HG03135 (cell line): ENCODE data around the gene HNF4A.

Experiments
- ATAC-seq: cut with Tn5 transposase; IDR thresholded peaks from one replicate; pipeline ENCODE4 v1.9.1; 2021; ENCODE audit warnings: mild to moderate bottlenecking, moderate library complexity; ENCODE audit not compliant: unreplicated experiment

The HNF4A gene

DNA sequence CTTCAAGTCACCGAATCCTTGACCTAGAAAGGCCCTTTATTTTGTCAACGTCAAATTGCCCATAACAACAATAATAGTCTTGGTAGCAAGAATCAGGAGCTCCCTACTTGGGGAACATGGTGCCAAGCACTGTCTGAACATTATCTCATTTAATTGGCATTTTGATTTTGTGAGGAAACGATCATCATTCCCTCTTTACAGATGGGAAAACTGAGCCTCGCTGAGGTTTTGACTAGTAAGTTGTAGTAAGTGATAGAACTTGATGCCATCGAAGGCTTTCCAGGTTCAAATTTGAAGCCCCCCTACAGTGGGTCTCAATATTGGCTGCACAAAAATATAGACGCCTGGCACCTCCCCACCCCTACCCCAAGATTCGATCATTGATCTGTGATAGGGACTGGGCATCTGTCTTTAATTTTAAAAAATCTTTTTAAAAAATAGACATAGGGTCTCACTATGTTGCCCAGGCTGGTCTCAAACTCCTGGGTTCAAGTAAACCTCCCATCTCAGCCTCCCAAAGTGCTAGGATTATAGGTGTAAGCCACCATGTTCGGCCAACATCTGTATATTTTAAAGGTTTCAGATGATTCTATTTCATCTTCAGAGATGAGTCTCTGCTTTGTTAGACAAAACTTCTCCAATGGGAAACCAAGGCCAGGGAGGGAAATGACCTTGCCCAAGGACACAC is 36.7 kb downstream of the HNF4A start:
- no peak for ATAC-seq

DNA sequence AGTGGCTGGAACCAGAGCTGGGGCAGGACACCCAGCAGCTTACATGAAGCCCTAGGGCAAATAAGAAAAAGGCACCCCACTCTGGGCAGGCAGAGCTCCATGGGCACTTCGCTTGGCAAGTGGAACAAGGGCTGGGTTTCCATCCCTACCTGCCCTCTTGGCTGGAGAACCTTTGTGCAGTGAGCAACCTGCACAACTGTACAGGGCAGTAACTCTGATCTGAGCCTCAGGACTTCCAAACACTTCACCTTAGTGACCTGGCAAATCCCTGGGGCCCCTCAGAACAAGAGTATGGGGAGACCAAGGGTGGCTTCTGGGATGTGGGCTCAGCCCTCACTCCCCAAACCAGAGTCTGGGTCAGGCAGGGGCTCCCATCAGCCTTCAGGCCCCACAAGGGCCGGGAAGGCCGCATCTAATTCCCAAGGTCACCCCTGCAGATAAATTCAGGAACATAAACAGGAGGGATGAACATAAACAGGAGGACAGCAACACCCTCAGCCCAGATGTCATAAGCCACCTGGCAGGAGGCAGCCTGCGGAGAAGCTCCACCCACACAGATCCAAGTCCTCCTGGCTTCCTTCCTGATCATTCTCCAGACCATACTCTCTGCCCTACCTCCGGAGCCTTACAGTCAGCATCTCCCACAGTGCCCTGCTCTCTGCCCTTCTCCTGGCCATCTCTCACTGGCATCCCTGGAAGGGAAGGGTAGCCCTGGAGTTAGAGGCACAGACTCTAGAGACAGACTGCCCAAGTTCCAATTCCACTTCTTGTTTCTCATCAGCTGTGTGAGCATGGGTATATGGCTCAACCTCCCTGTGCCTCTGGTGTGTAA is 37.5 kb downstream of the HNF4A start:
- no peak for ATAC-seq

DNA sequence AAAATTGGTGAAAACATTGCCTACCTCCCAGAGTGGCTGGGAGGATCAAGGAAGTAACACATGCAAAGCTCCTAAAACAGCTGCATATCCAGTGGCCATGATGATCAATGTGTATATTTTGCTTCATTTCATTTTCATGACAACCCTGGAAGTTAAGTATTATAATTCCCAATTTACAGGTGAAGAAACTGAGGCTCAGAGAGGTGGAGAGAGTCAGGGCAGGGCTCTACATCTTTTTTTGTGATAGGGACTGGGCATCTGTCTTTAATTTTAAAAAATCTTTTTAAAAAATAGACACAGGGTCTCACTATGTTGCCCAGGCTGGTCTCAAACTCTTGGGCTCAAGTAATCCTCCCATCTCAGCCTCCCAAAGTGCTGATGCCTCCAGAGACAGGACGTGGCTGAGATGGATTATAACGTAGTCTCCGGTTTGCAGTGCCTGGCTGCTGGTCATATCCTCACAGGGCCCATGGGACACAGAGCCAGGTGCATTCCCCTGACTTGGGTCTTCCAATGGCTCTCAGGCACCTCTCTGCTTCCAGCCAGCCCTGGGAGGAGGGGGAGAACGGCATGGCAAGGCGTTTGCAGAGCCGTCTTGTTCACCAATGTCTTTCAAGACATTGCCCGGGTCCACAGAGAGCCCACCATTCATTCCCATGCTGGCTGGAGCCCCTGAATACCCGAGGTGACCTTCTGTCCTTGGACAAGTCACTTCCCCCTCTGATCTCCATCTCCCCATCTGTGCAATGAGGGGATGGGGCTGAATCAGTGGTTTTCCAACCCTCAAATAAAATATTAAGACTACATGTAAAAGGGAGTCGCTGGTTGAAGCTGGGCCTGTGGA is 38.3 kb downstream of the HNF4A start:
- no peak for ATAC-seq

GRCh38 chr20:44394452-44394701 is 38.9 kb downstream of the HNF4A start:
- ATAC-seq = no peak

DNA sequence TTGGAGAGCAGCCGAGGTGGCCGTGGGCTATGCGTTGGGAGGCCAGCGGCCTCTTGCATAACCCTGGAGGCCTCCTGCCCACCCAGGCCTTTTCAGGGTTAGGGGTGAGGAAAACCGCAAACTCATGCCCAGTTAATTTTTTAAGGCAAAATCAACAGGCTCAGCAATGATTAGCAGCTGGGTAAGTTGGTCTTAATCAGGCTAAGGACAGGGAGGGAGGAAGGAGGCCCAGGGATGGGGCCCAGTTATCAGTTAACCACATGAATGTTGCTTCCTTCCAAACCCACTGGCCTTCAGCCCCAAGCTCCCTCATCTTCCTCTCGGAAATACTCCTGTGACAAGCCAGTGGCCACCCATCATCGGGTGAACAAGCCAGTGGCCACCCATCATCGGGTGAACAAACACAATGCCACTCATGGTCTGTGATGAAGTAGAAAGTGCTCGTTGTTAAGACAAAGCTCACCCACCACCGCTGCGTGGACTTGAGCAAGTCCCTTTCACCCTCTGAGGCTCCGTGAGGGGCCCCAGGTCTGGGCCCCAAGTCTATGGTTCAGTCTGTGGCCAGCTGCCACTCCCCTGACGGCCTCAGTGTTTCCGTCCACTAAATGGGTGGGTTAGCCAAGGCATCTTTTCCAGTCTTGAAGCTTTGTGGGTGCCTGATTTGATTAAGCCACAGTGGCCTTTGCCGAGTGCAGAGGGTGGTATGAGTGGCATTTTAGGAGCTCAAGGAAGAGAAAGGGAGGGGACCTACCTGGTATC is 39.4 kb downstream of the HNF4A start:
- ATAC-seq = no peak

DNA sequence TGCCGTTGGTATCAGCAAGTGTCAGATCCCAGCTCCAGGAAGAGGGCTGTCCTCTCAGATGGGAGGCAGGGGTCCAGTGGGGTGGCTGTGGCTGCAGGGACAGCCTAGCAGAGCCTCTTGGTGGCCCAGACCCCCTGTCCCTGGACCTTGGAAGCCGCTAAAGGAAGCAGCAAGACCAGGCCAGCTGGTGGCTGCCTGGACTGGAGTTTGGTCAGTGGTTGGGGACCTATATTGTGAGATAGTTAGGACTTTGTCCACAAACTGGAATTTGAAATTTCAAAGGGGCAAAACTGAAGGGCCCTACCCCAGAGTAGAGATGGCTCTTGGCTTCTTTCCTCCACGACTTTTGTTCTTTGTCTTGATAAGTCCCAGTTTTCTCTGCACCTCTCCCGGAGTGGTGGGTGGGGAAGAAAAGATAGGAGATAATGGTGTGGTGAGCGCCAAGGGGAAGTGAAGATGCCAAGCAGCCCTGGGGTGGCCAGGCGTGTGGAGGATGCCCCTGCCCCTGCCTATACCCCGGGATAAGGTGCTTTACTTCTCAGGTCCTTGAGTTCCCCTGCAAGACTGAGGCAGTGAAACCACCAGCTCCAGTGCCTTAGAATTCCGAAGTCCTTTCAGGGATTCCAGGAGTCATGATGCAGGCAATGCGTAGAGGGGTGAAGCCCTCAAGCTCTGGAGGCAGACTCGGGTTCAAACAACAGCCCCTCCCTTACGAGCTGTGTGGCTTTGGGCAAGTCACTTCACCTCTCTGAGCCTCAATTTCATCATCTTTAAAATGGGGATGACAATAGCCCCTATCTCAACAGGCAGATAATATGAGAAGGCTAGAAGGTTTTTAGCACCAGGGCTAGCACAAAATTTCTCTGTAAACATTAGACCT is 40.2 kb downstream of the HNF4A start:
- ATAC-seq = no peak

- ATAC-seq = no peak
Measured at GRCh38 chr20:44396369-44397130, 41.1 kb downstream of the HNF4A start.

DNA sequence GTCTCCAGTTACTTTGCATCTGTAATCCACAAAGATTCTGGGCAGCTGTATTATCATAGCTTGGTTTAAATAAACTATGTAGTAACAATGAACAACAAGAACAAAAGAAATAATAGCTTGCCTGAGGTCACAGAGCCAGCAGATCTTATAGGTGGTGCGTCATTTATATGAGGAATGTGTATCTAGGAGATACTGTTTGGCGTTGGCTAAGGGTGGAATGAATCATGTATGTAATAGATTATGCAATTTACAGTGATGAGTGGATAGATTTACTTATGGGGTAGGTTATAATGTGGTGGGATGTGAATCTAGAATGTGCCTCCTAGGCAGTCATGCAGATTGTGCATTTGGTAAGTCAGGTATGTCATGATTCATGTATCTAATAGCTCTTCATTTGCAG is 42.8 kb downstream of the HNF4A start:
- ATAC-seq = no peak

DNA sequence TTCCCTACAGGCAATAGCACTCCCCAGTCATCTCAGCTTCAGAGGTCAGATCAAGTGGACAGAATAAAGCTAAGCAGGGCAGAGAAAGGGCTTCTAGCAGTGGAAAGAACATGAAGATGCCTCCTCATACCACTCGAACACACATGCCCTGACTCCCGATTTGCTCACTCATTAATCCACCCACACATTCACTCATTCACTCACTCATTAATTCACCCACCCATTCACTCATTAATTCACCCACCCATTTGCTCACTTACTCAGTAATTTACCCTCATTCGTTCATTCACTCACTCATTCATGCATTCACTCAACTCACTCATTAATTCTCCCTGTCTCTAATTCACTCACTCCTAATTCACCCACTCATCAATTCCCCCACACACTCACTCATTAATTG is 43.9 kb downstream of the HNF4A start:
- no peak for ATAC-seq

GRCh38 chr20:44400671-44400969 is 45.1 kb downstream of the HNF4A start:
- no peak for ATAC-seq

GRCh38 chr20:44400970-44401769 is 45.7 kb downstream of the HNF4A start:
- no peak for ATAC-seq

DNA sequence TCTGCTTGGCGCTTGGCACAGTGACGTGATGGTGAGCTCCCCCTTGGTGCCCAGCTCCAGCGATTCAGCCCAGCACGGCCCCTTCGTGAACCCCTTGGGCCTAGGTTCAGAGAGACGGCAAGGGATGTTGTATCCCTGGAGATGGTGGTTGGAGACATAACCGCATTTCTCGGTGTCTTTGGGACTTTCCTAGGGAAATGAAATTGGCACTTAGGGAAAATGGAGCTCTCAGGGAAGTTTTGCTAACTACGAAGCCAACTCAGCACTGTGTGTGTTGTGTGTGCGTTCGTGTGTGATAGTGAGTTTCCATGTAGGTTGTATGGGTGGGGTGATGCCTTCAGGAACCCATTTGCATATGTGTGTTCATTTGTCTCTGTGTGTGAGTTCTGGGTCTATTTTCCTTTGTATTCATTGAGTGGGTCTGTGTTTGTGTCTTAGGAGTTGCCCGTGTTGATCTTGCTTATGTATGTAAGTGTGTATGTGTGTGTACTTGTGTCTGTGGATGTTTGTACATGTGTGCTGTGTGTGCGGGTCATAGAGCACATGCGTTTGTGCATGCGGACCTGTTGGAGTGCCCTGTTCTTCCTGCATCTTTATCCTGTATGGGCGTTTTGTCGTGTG is 46.4 kb downstream of the HNF4A start:
- ATAC-seq = no peak

- no peak for ATAC-seq
Measured at GRCh38 chr20:44402391-44403193, 47.1 kb downstream of the HNF4A start.

- ATAC-seq = no peak
Measured at GRCh38 chr20:44403194-44404112, 48.0 kb downstream of the HNF4A start.

DNA sequence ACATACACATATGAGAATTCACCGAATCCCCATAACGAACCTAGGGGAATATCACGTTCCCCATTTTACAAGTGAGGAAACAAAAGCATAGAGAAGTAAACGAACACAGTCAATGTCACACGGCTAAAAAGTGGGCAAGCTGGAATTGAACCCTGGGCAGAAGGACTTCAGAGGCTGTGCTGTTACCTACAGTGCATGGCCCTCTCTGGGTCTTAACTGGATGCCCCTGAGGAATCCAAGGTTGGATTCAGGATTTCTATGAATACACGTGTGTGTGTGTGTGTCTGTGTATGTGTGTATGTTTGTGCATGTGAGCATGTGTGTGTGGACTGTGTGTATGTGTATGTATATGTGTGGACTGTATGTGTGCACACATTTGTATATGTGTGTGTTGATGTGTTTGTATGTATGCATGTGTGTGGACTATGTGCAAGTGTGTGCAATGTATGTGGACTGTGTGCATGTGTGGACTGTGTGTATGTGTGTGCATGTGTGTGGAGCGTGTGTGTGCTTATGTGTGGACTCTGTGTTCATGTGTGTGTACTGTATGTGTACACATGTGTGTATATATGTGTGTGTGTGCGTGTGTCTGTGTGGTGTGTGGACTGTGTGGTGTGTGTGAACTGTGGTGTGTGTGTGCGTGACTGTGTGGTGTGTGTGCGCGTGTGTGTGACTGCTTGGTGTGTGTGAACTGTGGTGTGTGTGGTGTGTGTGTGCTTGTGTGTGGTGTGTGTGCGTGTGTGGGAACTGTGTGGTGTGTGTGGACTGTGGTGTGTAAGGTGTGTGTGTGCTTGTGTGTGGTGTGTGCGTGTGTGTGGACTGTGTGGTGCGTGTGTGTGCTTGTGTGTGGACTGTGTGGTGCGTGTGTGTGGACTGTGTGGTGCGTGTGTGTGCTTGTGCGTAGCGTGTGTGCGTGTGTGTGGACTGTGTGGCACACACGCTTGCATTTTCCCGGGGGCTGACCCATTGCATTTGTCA is 49.0 kb downstream of the HNF4A start:
- no peak for ATAC-seq
